Measurements from ENCODE around the gene C21orf91. TPM values are rescaled to one million over a fixed set of nuclear protein-coding genes. Genes with fewer than 3 reads are reported as not detected.

The C21orf91 gene
- 1 to 10 TPM; 4.2 to 7.1 (median 5.7) TPM for total RNA-seq

- Histone ChIP-seq H3K36me3 (peaks cover 0 to 7% (median 0%) of the 10 kb centered on the region in 3 donors), H3K4me1 (peaks cover 0 to 7% (median 0%) of the 10 kb centered on the region in 4 donors), H3K27ac (peak within 1 kb of the TSS; percentile 89 to 97 (median 93)), H3K9me3 (no peaks in the 10 kb centered on the region), H3K27me3 (no peaks in the 10 kb centered on the region), H3K4me3 (peak within 1 kb of the TSS; percentile 89 to 95 (median 92))
- TF ChIP-seq POLR2A (IDR thresholded peaks at IDR 0.05): peak; percentile 72 to 91
- TF ChIP-seq, protein P1, sequence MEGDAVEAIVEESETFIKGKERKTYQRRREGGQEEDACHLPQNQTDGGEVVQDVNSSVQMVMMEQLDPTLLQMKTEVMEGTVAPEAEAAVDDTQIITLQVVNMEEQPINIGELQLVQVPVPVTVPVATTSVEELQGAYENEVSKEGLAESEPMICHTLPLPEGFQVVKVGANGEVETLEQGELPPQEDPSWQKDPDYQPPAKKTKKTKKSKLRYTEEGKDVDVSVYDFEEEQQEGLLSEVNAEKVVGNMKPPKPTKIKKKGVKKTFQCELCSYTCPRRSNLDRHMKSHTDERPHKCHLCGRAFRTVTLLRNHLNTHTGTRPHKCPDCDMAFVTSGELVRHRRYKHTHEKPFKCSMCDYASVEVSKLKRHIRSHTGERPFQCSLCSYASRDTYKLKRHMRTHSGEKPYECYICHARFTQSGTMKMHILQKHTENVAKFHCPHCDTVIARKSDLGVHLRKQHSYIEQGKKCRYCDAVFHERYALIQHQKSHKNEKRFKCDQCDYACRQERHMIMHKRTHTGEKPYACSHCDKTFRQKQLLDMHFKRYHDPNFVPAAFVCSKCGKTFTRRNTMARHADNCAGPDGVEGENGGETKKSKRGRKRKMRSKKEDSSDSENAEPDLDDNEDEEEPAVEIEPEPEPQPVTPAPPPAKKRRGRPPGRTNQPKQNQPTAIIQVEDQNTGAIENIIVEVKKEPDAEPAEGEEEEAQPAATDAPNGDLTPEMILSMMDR (IDR thresholded peaks at IDR 0.05): peak in 1 of 6 experiments; percentile 6
- DNase-seq: peak; percentile 89 to 95 (median 89)
Measured at GRCh38 chr21:17819114-17819876, at the start of gene C21orf91. Gene C21orf91, minus strand, starts transcription at chr21:17819356. Its CDS starts 1,038 bp downstream, at chr21:17818318.

- H3K9me3 ChIP-seq: no peaks in the 10 kb centered on the region
- no peak overlapping the region for H3K27ac ChIP-seq
- no peak overlapping the region for H3K4me3 ChIP-seq
- H3K4me1 ChIP-seq: no peaks in the 10 kb centered on the region
- no peak for DNase-seq
- no peaks in the 10 kb centered on the region for H3K36me3 ChIP-seq
- no peaks in the 10 kb centered on the region for H3K27me3 ChIP-seq
- TF ChIP-seq, protein P1 (IDR thresholded peaks at IDR 0.05): no peak
- TF ChIP-seq POLR2A (IDR thresholded peaks at IDR 0.05): no peak
Measured at GRCh38 chr21:17866590-17866989, 47.4 kb upstream of the C21orf91 start.

DNA sequence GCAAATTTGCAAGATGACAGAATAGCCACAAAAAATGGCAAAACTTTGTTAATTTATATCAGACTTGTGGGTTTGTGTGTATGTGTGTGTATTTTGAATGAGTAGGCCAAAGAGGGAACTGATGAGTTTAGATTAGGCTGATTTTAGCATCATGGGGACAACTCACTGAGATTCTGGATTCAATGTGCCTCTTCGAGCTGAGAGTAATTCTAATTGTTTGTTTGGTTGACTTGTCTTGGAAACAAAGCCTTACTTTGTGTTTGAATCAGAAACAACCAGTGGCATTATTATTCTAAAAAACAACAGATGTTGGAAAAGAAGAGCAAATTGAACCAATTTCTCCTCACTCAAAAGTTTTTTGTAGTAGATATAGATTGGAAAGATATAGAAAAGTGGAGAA is 40.5 kb upstream of the C21orf91 start:
- Histone ChIP-seq H3K4me3 (no peak overlapping the region), H3K9me3 (no peaks in the 10 kb centered on the region), H3K36me3 (no peaks in the 10 kb centered on the region), H3K27me3 (no peaks in the 10 kb centered on the region), H3K4me1 (no peaks in the 10 kb centered on the region), H3K27ac (no peak overlapping the region)
- TF ChIP-seq, protein P1 (IDR thresholded peaks at IDR 0.05): no peak
- no peak for TF ChIP-seq POLR2A (IDR thresholded peaks at IDR 0.05)
- no peak for DNase-seq

DNA sequence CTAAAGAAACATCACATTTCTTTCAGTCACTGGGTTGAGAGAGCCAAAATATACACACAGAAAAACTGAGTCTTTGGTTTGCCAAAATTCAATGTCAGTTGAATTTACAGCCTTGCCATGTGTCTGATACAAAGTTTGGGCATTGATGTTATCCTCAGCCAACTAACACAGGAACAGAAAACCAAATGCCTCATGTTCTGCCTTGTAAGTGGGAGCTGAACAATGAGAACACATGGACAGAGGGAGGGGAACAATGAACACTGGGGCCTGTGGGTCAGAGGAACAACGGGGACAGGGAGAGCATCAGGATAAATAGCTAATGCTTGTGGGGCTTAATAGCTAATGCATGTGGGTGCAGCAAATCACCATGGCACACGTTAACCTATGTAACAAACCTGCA is 39.6 kb upstream of the C21orf91 start:
- Histone ChIP-seq H3K27ac (no peak overlapping the region), H3K9me3 (no peaks in the 10 kb centered on the region), H3K4me1 (no peaks in the 10 kb centered on the region), H3K4me3 (no peak overlapping the region), H3K27me3 (no peaks in the 10 kb centered on the region), H3K36me3 (no peaks in the 10 kb centered on the region)
- DNase-seq: no peak
- TF ChIP-seq POLR2A (IDR thresholded peaks at IDR 0.05): no peak
- TF ChIP-seq, protein P1 (IDR thresholded peaks at IDR 0.05): no peak

DNA sequence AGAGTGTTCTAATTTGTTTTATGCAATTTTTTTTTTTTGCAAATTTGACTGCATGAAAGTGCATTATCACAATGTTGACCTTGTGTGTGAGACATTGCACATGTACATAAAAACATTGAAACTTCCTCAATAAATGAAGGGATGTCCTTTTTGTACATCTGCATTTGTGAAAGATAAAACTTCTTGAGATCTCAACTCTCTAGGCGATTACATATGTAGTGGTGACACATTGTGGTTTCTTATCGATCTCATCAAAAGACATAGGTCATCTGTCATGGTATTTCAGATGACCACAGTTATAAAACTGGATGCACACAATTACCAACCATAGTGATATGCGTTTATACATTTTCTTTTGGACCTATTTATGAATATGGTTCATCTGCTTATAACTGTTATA is 35.6 kb upstream of the C21orf91 start:
- H3K27ac ChIP-seq: no peak overlapping the region
- no peaks in the 10 kb centered on the region for H3K4me1 ChIP-seq
- no peak overlapping the region for H3K4me3 ChIP-seq
- H3K36me3 ChIP-seq: no peaks in the 10 kb centered on the region
- no peaks in the 10 kb centered on the region for H3K9me3 ChIP-seq
- H3K27me3 ChIP-seq: no peaks in the 10 kb centered on the region
- no peak for TF ChIP-seq POLR2A (IDR thresholded peaks at IDR 0.05)
- TF ChIP-seq, protein P1 (IDR thresholded peaks at IDR 0.05): no peak
- no peak for DNase-seq

Measured in Peyer's patch (tissue), 4 donors.